CD4-positive, alpha-beta T cell treated with Interferon gamma for 1 hour (primary cell): ENCODE results near the gene SSX4B.
"Not testable (repeated sequence)": the region's sequence is repeated elsewhere in the genome, so short reads cannot be mapped to it uniquely, and the experiment has no call there.

ENCODE experiments used
- DNase-seq: peaks from one replicate; pipeline ENCODE4 v3.0.0-alpha.2; 2020

The SSX4B gene

GRCh38 chrX:48411860-48412259 lies at the start of gene SSX4B:
TSS of gene SSX4B (minus strand) at chrX:48411960. CDS start at chrX:48411372, 588 bp downstream.
- DNase-seq: not testable (repeated sequence)

GRCh38 chrX:48460606-48461005 lies 48.8 kb upstream of the SSX4B start:
- no peak for DNase-seq

GRCh38 chrX:48460031-48460430 lies 48.3 kb upstream of the SSX4B start:
- DNase-seq: no peak

- no peak for DNase-seq
Measured at GRCh38 chrX:48459483-48459882, 47.7 kb upstream of the SSX4B start.

DNA sequence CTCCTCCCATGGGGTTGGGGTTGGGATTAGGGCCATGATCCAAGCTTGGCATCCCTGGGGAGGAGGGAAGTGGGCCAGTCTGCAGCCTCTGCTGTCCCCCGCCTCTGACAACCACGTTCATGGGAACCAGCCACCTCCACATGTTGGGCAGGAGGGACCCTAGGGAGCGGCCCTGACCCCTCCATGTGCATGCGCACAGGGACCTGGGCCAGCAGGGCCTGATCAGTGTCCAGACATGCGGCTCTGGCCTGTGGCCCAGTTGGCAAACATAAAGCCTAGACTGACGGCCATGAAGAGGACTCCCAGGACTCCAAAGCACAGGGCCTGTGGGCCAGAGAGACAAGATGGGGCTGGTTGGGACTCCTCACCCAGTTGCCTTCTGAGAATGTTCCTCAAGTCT lies 47.0 kb upstream of the SSX4B start:
- DNase-seq: no peak

- DNase-seq: no peak
Measured at GRCh38 chrX:48456628-48457331, 45.0 kb upstream of the SSX4B start.

GRCh38 chrX:48451708-48452107 lies 39.9 kb upstream of the SSX4B start:
- no peak for DNase-seq

- DNase-seq: no peak
Measured at GRCh38 chrX:48450076-48450475, 38.3 kb upstream of the SSX4B start.

GRCh38 chrX:48447201-48447600 lies 35.4 kb upstream of the SSX4B start:
- not testable (repeated sequence) for DNase-seq

- DNase-seq: not testable (repeated sequence)
Measured at GRCh38 chrX:48433713-48434112, 22.0 kb upstream of the SSX4B start.

GRCh38 chrX:48430166-48430565 lies 18.4 kb upstream of the SSX4B start:
- not testable (repeated sequence) for DNase-seq

DNA sequence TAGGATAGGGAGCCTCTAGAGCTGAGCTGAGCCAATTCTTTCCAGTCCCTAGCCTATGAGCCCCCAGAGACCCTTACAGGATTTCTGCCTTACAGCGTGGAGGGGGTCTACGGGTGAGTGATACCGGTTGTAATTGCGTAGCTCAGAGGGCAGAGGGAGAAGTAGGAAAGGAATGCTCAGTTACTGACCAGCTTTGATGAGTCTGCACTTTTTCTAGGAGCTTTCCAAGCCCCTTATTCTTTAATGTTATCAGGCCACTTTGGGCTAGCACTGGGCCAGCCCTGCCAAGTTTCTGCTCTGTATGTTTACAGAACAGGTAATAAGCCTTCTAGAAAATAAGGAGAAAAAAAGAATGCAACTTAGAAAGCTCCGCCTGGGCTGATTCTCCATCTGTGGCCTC lies 17.8 kb upstream of the SSX4B start:
- DNase-seq: not testable (repeated sequence)

DNA sequence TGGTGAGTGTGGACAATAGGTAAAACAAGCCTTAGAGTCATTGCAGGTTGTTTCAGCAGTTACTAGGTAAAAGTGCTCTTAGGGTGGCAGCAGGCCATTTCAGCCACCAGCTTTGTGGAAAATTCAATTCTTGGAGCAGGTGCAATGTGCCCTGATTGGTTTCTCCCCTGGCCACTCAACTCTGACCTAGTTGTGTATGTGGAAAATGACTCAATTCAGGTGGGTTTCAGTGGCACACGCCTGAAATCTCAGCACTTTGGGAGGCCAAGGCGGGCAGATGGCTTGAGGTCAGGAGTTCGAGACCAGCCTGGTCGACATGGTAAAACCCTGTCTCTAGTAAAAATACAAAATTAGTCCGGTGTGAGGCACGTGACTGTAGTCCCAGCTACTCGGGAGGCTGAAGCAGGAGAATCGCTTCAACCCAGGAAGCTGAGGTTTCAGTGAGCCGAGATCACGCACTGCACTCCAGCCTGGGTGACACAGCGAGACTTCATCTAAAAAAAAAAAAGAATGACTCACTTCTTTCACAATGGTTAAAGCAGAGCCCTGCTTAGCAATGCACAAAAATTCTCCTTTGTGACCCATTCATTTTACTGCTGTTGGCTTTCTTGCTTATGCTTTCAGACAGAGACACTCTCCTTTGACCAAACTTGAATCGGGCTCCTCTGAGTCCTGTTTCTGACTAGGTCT lies 15.4 kb upstream of the SSX4B start:
- not testable (repeated sequence) for DNase-seq

DNA sequence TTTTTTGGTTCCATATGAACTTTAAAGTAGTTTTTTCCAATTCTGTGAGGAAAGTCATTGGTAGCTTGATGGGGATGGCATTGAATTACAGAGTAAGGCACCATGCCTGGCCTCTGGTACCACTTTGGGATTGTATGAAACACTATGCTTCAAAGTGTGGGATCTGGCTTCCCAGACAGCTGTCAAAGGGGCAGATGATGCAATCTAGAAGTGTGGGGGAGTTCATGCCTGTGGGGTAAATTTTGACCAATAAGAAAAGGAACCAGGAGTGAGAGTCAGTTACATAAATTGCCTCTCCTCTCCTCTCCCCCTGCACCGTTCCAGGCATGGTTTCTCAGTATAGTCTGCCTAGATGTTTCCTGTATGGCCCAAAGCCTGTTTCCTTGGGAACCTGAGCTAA lies 13.9 kb downstream of the SSX4B start:
- DNase-seq: not testable (repeated sequence)

GRCh38 chrX:48396931-48397330 lies 14.8 kb downstream of the SSX4B start:
- DNase-seq: not testable (repeated sequence)

DNA sequence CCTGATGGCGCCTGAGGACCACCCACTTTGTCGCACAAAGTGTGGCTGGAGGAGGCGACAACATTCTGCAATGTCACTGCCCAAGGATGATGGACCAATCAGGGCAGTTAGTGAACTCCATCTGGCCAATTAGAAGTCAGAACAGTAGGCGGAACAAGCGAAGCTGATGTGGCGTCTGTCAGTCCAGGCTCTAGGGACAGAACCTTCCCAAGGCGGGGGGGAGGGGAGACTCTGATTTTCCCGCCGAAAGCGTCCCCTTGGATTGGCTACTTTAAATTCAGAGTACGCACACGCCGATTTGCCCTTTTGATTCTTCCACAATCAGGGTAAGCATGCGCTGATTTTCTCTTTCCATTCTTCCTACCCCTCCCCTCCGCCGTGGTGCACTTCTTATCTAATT lies 28.5 kb downstream of the SSX4B start, which contains the start of gene SSX4:
Gene SSX4 (plus strand): TSS at position 301 of the 400 bp plus-strand sequence. CDS start 515 bp downstream, outside the sequence.
- DNase-seq: not testable (repeated sequence)

GRCh38 chrX:48370408-48370807 lies 41.4 kb downstream of the SSX4B start:
- not testable (repeated sequence) for DNase-seq

GRCh38 chrX:48367717-48368408 lies 43.9 kb downstream of the SSX4B start:
- DNase-seq: not testable (repeated sequence)

GRCh38 chrX:48359281-48359680 lies 52.5 kb downstream of the SSX4B start:
- not testable (repeated sequence) for DNase-seq

DNA sequence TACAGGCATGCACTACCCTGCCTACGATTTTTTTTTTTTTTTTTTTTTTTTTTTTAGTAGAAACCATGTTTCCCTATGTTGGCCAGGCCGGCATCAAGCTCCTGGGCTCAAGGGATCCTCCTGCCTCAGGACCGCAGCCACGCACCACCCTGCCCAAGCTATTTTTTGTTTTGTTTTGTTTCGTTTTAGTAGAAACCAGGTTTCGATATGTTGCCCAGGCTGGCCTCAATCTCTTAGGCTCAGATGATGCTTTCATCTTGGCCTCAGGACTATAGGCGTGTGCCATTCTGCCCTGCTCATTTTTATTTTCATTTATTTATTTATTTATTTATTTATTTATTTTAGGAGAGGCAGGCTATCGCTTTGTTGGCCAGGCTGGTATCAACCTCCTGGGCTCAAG lies 54.1 kb downstream of the SSX4B start:
- no peak for DNase-seq

GRCh38 chrX:48356315-48357094 lies 55.3 kb downstream of the SSX4B start, which contains the start of gene SSX3:
TSS of gene SSX3 (minus strand) at chrX:48356703. CDS start at chrX:48355249, 1,454 bp downstream.
- not testable (repeated sequence) for DNase-seq
